Measurements from ENCODE around the gene BNC2.

The BNC2 gene

DNA sequence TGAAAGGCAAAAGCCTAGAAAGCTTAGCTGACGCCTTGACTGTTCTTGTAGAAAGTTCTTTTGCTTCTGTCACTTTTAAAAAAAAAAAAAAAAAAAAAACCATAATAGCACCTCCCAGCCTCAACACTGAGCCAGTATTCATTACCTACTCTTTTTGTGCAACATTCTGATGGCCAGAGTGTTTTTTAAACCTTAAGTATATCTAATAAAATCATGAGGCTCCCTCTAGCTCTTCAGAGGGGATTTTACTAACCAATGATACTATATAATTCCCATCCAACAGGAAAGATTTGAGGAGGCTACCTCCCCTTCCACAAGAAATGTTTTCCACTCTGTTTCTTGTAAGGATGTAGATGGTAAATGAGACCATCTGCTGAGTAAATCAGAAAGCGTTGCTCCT is 3.9 kb downstream of the BNC2 start:
- no peaks in the 10 kb centered on the region for H3K36me3 ChIP-seq (ENCODE audit: low read depth)
- no peak overlapping the region for H3K4me3 ChIP-seq (ENCODE audit: severe bottlenecking)
- H3K4me1 ChIP-seq (ENCODE audit: insufficient read depth, poor library complexity, severe bottlenecking) = peaks cover 9% of the 10 kb centered on the region
- DNase-seq (ENCODE audit: low spot score) (no peak), ATAC-seq (ENCODE audit: low read depth) (no peak)
- H3K27me3 ChIP-seq (ENCODE audit: insufficient read depth, poor library complexity, severe bottlenecking) = peaks cover 15% of the 10 kb centered on the region
- TF ChIP-seq, protein P1, sequence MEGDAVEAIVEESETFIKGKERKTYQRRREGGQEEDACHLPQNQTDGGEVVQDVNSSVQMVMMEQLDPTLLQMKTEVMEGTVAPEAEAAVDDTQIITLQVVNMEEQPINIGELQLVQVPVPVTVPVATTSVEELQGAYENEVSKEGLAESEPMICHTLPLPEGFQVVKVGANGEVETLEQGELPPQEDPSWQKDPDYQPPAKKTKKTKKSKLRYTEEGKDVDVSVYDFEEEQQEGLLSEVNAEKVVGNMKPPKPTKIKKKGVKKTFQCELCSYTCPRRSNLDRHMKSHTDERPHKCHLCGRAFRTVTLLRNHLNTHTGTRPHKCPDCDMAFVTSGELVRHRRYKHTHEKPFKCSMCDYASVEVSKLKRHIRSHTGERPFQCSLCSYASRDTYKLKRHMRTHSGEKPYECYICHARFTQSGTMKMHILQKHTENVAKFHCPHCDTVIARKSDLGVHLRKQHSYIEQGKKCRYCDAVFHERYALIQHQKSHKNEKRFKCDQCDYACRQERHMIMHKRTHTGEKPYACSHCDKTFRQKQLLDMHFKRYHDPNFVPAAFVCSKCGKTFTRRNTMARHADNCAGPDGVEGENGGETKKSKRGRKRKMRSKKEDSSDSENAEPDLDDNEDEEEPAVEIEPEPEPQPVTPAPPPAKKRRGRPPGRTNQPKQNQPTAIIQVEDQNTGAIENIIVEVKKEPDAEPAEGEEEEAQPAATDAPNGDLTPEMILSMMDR (IDR thresholded peaks at IDR 0.05; ENCODE audit: poor library complexity, severe bottlenecking) = no peak
- no peak overlapping the region for H3K27ac ChIP-seq (ENCODE audit: poor library complexity, severe bottlenecking)
- no peaks in the 10 kb centered on the region for H3K9me3 ChIP-seq (ENCODE audit: severe bottlenecking)

- Histone ChIP-seq H3K4me3 (ENCODE audit: severe bottlenecking) (no peak overlapping the region), H3K27me3 (ENCODE audit: insufficient read depth, poor library complexity, severe bottlenecking) (peaks cover 13% of the 10 kb centered on the region), H3K4me1 (ENCODE audit: insufficient read depth, poor library complexity, severe bottlenecking) (peaks cover 9% of the 10 kb centered on the region), H3K36me3 (ENCODE audit: low read depth) (no peaks in the 10 kb centered on the region), H3K9me3 (ENCODE audit: severe bottlenecking) (no peaks in the 10 kb centered on the region), H3K27ac (ENCODE audit: poor library complexity, severe bottlenecking) (no peak overlapping the region)
- TF ChIP-seq, protein P1 (IDR thresholded peaks at IDR 0.05; ENCODE audit: poor library complexity, severe bottlenecking) = no peak
- ATAC-seq (ENCODE audit: low read depth) (no peak; the same call in 2 of the 3 replicates), DNase-seq (ENCODE audit: low spot score) (no peak)
Measured at GRCh38 chr9:16864649-16865434, 5.6 kb downstream of the BNC2 start.

- Histone ChIP-seq H3K4me3 (ENCODE audit: severe bottlenecking) (no peak overlapping the region), H3K27ac (ENCODE audit: poor library complexity, severe bottlenecking) (no peak overlapping the region), H3K9me3 (ENCODE audit: severe bottlenecking) (no peaks in the 10 kb centered on the region), H3K4me1 (ENCODE audit: insufficient read depth, poor library complexity, severe bottlenecking) (no peaks in the 10 kb centered on the region), H3K27me3 (ENCODE audit: insufficient read depth, poor library complexity, severe bottlenecking) (no peaks in the 10 kb centered on the region), H3K36me3 (ENCODE audit: low read depth) (no peaks in the 10 kb centered on the region)
- ATAC-seq (ENCODE audit: low read depth) = no peak
- TF ChIP-seq, protein P1 (IDR thresholded peaks at IDR 0.05; ENCODE audit: poor library complexity, severe bottlenecking) = no peak
- no peak for DNase-seq (ENCODE audit: low spot score)
Measured at GRCh38 chr9:16848179-16848578, 22.3 kb downstream of the BNC2 start.

DNA sequence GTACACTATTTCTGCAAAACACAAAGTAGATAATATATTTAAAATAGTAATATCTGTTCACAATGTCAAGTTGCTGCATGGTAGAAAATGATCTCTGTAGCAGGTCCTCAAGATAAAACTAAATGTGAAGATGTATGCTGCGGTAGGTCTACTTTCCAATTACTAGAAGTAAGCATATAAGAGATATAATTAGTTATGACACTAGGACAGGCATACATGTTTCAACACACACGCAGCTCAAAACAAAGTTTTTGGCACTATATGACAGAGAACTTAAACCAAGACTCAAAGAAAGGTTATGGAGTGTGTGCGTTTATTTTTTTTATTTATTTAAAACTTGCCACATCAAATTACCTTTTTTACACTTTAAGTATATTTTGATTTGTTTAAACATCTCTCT is 23.5 kb downstream of the BNC2 start:
- Histone ChIP-seq H3K4me3 (ENCODE audit: severe bottlenecking) (no peak overlapping the region), H3K27ac (ENCODE audit: poor library complexity, severe bottlenecking) (no peak overlapping the region), H3K36me3 (ENCODE audit: low read depth) (no peaks in the 10 kb centered on the region), H3K27me3 (ENCODE audit: insufficient read depth, poor library complexity, severe bottlenecking) (no peaks in the 10 kb centered on the region), H3K4me1 (ENCODE audit: insufficient read depth, poor library complexity, severe bottlenecking) (no peaks in the 10 kb centered on the region), H3K9me3 (ENCODE audit: severe bottlenecking) (no peaks in the 10 kb centered on the region)
- DNase-seq (ENCODE audit: low spot score) (no peak), ATAC-seq (ENCODE audit: low read depth) (no peak)
- TF ChIP-seq, protein P1 (IDR thresholded peaks at IDR 0.05; ENCODE audit: poor library complexity, severe bottlenecking) = no peak

- no peaks in the 10 kb centered on the region for H3K36me3 ChIP-seq (ENCODE audit: low read depth)
- H3K9me3 ChIP-seq (ENCODE audit: severe bottlenecking) = no peaks in the 10 kb centered on the region
- TF ChIP-seq, protein P1 (IDR thresholded peaks at IDR 0.05; ENCODE audit: poor library complexity, severe bottlenecking) = no peak
- DNase-seq (ENCODE audit: low spot score) (no peak), ATAC-seq (ENCODE audit: low read depth) (no peak)
- H3K4me3 ChIP-seq (ENCODE audit: severe bottlenecking) = no peak overlapping the region
- no peaks in the 10 kb centered on the region for H3K4me1 ChIP-seq (ENCODE audit: insufficient read depth, poor library complexity, severe bottlenecking)
- H3K27me3 ChIP-seq (ENCODE audit: insufficient read depth, poor library complexity, severe bottlenecking) = no peaks in the 10 kb centered on the region
- H3K27ac ChIP-seq (ENCODE audit: poor library complexity, severe bottlenecking) = no peak overlapping the region
Measured at GRCh38 chr9:16846367-16846766, 24.1 kb downstream of the BNC2 start.

Measured in RWPE2 (cell line).